Measurements from ENCODE around the gene TCP11L2. TPM values are rescaled to one million over a fixed set of nuclear protein-coding genes. Genes with fewer than 3 reads are reported as not detected.
"Not testable (repeated sequence)": the region's sequence is repeated elsewhere in the genome, so short reads cannot be mapped to it uniquely, and the experiment has no call there.

TCP11L2 gene
- polyA plus RNA-seq, 1 experiment, result 16.8 TPM

- Histone ChIP-seq H3K4me3 (ENCODE audit: low read depth, low read length) (no peak overlapping the region), H3K36me3 (ENCODE audit: control insufficient read depth, insufficient read depth, low read length) (peaks cover 1% of the 10 kb centered on the region; the same call in 1 of the 2 replicates), H3K27me3 (ENCODE audit: control insufficient read depth, insufficient read depth, low read length) (no peaks in the 10 kb centered on the region)
- CTCF ChIA-PET, result interaction anchor here (1.3 kb wide), 1 partner anchor 10 kb away, joined by 4 read pairs; no protein-coding TSS in a partner anchor
- POLR2A ChIA-PET, result no interaction called here
- DNase-seq (ENCODE audit: low read depth), result peak; percentile 50
- no peak for TF ChIP-seq CTCF (IDR thresholded peaks at IDR 0.05; ENCODE audit: insufficient read depth, low read depth, low read length)
Observed at GRCh38 chr12:106309671-106310505, 7.4 kb downstream of the TCP11L2 start.

- Histone ChIP-seq H3K36me3 (ENCODE audit: control insufficient read depth, insufficient read depth, low read length) (peaks cover 1% of the 10 kb centered on the region; the same call in 1 of the 2 replicates), H3K4me3 (ENCODE audit: low read depth, low read length) (no peak overlapping the region), H3K27me3 (ENCODE audit: control insufficient read depth, insufficient read depth, low read length) (no peaks in the 10 kb centered on the region)
- ChIA-PET POLR2A (no interaction called here), CTCF (interaction anchor here (1.3 kb wide), 1 partner anchor 9 kb away, joined by 4 read pairs; no protein-coding TSS in a partner anchor)
- TF ChIP-seq CTCF (IDR thresholded peaks at IDR 0.05; ENCODE audit: insufficient read depth, low read depth, low read length), result no peak
- no peak for DNase-seq (ENCODE audit: low read depth)
Observed at GRCh38 chr12:106310687-106311086, 8.2 kb downstream of the TCP11L2 start.

GRCh38 chr12:106311139-106311538, 8.6 kb downstream of the TCP11L2 start:
- no peak for DNase-seq (ENCODE audit: low read depth)
- TF ChIP-seq CTCF (IDR thresholded peaks at IDR 0.05; ENCODE audit: insufficient read depth, low read depth, low read length), result no peak
- POLR2A ChIA-PET, result no interaction called here
- Histone ChIP-seq H3K36me3 (ENCODE audit: control insufficient read depth, insufficient read depth, low read length) (peaks cover 1% of the 10 kb centered on the region; the same call in 1 of the 2 replicates), H3K27me3 (ENCODE audit: control insufficient read depth, insufficient read depth, low read length) (no peaks in the 10 kb centered on the region), H3K4me3 (ENCODE audit: low read depth, low read length) (no peak overlapping the region)
- CTCF ChIA-PET, result interaction anchor here (1.3 kb wide), 1 partner anchor 9 kb away, joined by 4 read pairs; no protein-coding TSS in a partner anchor

GRCh38 chr12:106313413-106313812, 10.9 kb downstream of the TCP11L2 start:
- H3K4me3 ChIP-seq (ENCODE audit: low read depth, low read length); POLR2A ChIA-PET; H3K36me3 ChIP-seq (ENCODE audit: control insufficient read depth, insufficient read depth, low read length); CTCF ChIA-PET; H3K27me3 ChIP-seq (ENCODE audit: control insufficient read depth, insufficient read depth, low read length); DNase-seq (ENCODE audit: low read depth): not testable (repeated sequence)

GRCh38 chr12:106315523-106315922, 13.0 kb downstream of the TCP11L2 start:
- peaks cover 1% of the 10 kb centered on the region; the same call in 1 of the 2 replicates for H3K36me3 ChIP-seq (ENCODE audit: control insufficient read depth, insufficient read depth, low read length)
- H3K27me3 ChIP-seq (ENCODE audit: control insufficient read depth, insufficient read depth, low read length), result no peaks in the 10 kb centered on the region
- TF ChIP-seq CTCF (IDR thresholded peaks at IDR 0.05; ENCODE audit: insufficient read depth, low read depth, low read length), result no peak
- ChIA-PET CTCF (no interaction called here), POLR2A (no interaction called here)
- H3K4me3 ChIP-seq (ENCODE audit: low read depth, low read length), result no peak overlapping the region
- DNase-seq (ENCODE audit: low read depth), result no peak
